HCT116 (cell line): ENCODE measurements around the gene HIP1R. TPM values are rescaled to one million over a fixed set of nuclear protein-coding genes. Genes with fewer than 3 reads are reported as not detected.

Experiments
- ATAC-seq: fragments of 200-7000 bp; cut with Tn5 transposase; 2 replicates; pipeline ENCODE4 v1.9.1; 2020; ENCODE audit warnings: mild to moderate bottlenecking, moderate library complexity
- BruUV-seq: library from RNA; stranded (reverse); fragments of 400-500 nt; replicated peaks from 2 replicates; lab custom pipeline; 2021; lab: Mats Ljungman, UMichigan
- CTCF ChIA-PET: fragments of 300-600 bp; sonication (Branson Sonifier 250); formaldehyde crosslinking; loops from one replicate; lab custom pipeline; 2021; ENCODE audit warnings: antibody characterized with exemption; lab: Charles Lee
- POLR2A ChIA-PET: fragments of 300-600, 350-600 bp; sonication (Branson Sonifier 250); formaldehyde crosslinking; loops from one replicate; lab custom pipeline; 2021; ENCODE audit warnings: antibody characterized with exemption; lab: Charles Lee
- RAD21 ChIA-PET, 2 experiments: fragments of 300-600 bp; sonication (Branson Sonifier 250); formaldehyde crosslinking; loops; one replicate each; lab custom pipeline; 2023; ENCODE audit warnings: low total read pairs in 2 of 2; ENCODE audit not compliant: uncharacterized antibody in 2 of 2, unreplicated experiment in 2 of 2, low non-redundant PET in 1 of 2; lab: Charles Lee
- DNase-seq: peaks from one replicate; pipeline ENCODE4 v3.0.0-alpha.2; 2010; ENCODE audit warnings: low read depth, low spot score
- H2AFZ ChIP-seq: fragments of 200-600 bp; shearing (Covaris generic), sonication (generic); 2 replicates; pipeline ENCODE4 v1.6.1; 2017; ENCODE audit warnings: low read depth, mixed run types, mixed read lengths, antibody characterized with exemption, low read length; ENCODE audit not compliant: poor library complexity, severe bottlenecking
- H3K27ac ChIP-seq: 2 replicates; pipeline ENCODE4 v1.5.1; 2012; ENCODE audit warnings: low read depth, low read length
- H3K27me3 ChIP-seq: fragments of 200-600 bp; sonication (generic); 2 replicates; pipeline ENCODE4 v1.6.1; 2016; ENCODE audit warnings: mixed run types, low read length, mixed read lengths; ENCODE audit not compliant: insufficient read depth
- H3K36me3 ChIP-seq, 2 experiments: fragments of 200-500 bp in 1 of 2; fragments of 200-600 bp in 1 of 2; sonication (Bioruptor generic) in 1 of 2; sonication (generic) in 1 of 2; 2 replicates each; pipeline versions ENCODE4 v1.5.1 to v1.6.1; 2014 to 2016; ENCODE audit warnings: low read length in 2 of 2, inconsistent platforms in 1 of 2, mixed read lengths in 1 of 2, mixed run types in 1 of 2; ENCODE audit not compliant: insufficient read depth in 2 of 2, control insufficient read depth in 1 of 2
- H3K4me1 ChIP-seq, 2 experiments: fragments of 200-600 bp in 1 of 2; sonication (generic) in 1 of 2; 2 replicates each; pipeline versions ENCODE4 v1.5.1 to v1.6.1; 2012 to 2017; ENCODE audit warnings: low read length in 2 of 2, inconsistent platforms in 1 of 2, mild to moderate bottlenecking in 1 of 2, mixed read lengths in 1 of 2, mixed run types in 1 of 2, moderate library complexity in 1 of 2; ENCODE audit not compliant: insufficient read depth in 2 of 2, control insufficient read depth in 1 of 2
- H3K4me2 ChIP-seq: fragments of 200-600 bp; sonication (generic); 2 replicates; pipeline ENCODE4 v1.6.1; 2017; ENCODE audit warnings: mixed run types, low read length, mixed read lengths
- H3K4me3 ChIP-seq, 2 experiments: fragments of 200-600 bp in 1 of 2; sonication (generic) in 1 of 2; replicated peaks in 1 of 2; 2 replicates each; pipeline ENCODE4 v1.5.1; 2011 to 2016; ENCODE audit warnings: low read length in 2 of 2, control low read depth in 1 of 2, low read depth in 1 of 2, mild to moderate bottlenecking in 1 of 2, mixed read lengths in 1 of 2, mixed run types in 1 of 2
- H3K79me2 ChIP-seq: fragments of 200-600 bp; sonication (generic); 2 replicates; pipeline ENCODE4 v1.6.1; 2017; ENCODE audit warnings: mild to moderate bottlenecking, mixed run types, low read length, moderate library complexity, mixed read lengths; ENCODE audit not compliant: insufficient read depth
- H3K9ac ChIP-seq: fragments of 200-600 bp; sonication (generic); 2 replicates; pipeline ENCODE4 v1.6.1; 2016; ENCODE audit warnings: low read length, mixed read lengths
- H3K9me2 ChIP-seq: fragments of 200-600 bp; sonication (generic), shearing (Covaris generic); 2 replicates; pipeline ENCODE4 v1.6.1; 2017; ENCODE audit warnings: mixed run types, mild to moderate bottlenecking, moderate library complexity; ENCODE audit not compliant: insufficient read depth
- H3K9me3 ChIP-seq, 2 experiments: fragments of 200-500 bp in 1 of 2; fragments of 200-600 bp in 1 of 2; sonication (Bioruptor generic) in 1 of 2; sonication (generic) in 1 of 2; 2 replicates each; pipeline ENCODE4 v1.6.1; 2014 to 2017; ENCODE audit warnings: low read length in 2 of 2, mixed read lengths in 2 of 2, inconsistent platforms in 1 of 2, low read depth in 1 of 2, mild to moderate bottlenecking in 1 of 2, mixed run types in 1 of 2, moderate library complexity in 1 of 2; ENCODE audit not compliant: control insufficient read depth in 1 of 2, insufficient read depth in 1 of 2
- H4K20me1 ChIP-seq: fragments of 200-600 bp; sonication (generic), shearing (Covaris generic); 2 replicates; pipeline ENCODE4 v1.6.1; 2017; ENCODE audit warnings: mixed run types, mild to moderate bottlenecking, moderate library complexity; ENCODE audit not compliant: insufficient read depth
- intact Hi-C: fragments of 100-400 bp; cut with micrococcal nuclease; formaldehyde crosslinking; loops from 2 replicates; pipeline ENCODE4 v1.10.0; 2022
- total RNA-seq: library from RNA; stranded (reverse); gene quantifications from one replicate; pipeline ENCODE4 v1.2.1, GENCODE V29; 2021; ENCODE audit not compliant: unreplicated experiment
- TF ChIP-seq, protein P1 (sequence below): IDR thresholded peaks from 2 replicates; pipeline ENCODE4 v1.6.1; 2012
- TF ChIP-seq, protein P2 (sequence below): IDR thresholded peaks from 2 replicates; pipeline ENCODE4 v1.6.1; 2012; ENCODE audit warnings: low read depth
- TF ChIP-seq, protein P3 (sequence below): IDR thresholded peaks from 2 replicates; pipeline ENCODE4 v1.6.1; 2012

The HIP1R gene
- total RNA-seq, 1 experiment from 2014 or later, result 57.8 TPM

DNA sequence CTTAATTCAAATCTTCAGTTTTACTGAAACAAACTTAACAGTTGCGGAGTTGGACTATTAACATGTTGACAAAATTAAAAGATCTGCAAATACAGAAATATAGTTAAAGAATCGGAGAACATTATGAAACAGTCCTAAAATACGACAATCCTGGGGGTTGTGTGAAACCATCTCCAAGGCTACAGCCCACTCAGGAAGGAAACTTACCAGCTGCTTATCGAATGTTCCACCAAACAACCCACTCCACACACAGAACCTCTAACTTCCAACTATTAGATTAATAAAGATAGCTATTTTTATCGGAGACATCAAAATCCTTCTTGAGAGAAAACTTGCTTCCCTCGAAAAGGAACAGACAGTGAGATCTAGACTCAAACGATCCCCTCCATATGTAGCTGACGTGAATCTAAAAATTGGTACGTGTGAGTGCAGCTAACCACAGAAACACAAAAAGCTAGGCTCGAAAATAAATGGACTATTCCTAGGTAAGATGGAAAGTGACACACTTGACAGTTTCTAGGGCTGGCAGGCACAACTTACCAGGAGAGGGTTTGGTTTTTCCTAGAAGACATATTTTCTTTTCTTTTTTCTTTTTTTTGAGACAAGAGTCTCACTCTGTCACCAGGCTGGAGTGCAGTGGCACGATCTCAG lies 47.8 kb downstream of the HIP1R start:
- Histone ChIP-seq H3K4me3 (no peak overlapping the region), H3K4me1 (peaks cover 25 to 64% of the 10 kb centered on the region in 2 experiments), H3K9me3 (no peaks in the 10 kb centered on the region), H3K9ac (no peak overlapping the region), H3K4me2 (no peak overlapping the region), H3K9me2 (no peaks in the 10 kb centered on the region), H2AFZ (no peak overlapping the region), H3K79me2 (peaks cover 99% of the 10 kb centered on the region), H4K20me1 (peaks cover 35% of the 10 kb centered on the region; the same call in 1 of the 2 replicates), H3K36me3 (no peaks in the 10 kb centered on the region; a peak in 1 of 4 replicates), H3K27ac (no peak overlapping the region), H3K27me3 (no peaks in the 10 kb centered on the region)
- TF ChIP-seq, protein P1, sequence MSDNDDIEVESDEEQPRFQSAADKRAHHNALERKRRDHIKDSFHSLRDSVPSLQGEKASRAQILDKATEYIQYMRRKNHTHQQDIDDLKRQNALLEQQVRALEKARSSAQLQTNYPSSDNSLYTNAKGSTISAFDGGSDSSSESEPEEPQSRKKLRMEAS, result no peak
- TF ChIP-seq, protein P2, sequence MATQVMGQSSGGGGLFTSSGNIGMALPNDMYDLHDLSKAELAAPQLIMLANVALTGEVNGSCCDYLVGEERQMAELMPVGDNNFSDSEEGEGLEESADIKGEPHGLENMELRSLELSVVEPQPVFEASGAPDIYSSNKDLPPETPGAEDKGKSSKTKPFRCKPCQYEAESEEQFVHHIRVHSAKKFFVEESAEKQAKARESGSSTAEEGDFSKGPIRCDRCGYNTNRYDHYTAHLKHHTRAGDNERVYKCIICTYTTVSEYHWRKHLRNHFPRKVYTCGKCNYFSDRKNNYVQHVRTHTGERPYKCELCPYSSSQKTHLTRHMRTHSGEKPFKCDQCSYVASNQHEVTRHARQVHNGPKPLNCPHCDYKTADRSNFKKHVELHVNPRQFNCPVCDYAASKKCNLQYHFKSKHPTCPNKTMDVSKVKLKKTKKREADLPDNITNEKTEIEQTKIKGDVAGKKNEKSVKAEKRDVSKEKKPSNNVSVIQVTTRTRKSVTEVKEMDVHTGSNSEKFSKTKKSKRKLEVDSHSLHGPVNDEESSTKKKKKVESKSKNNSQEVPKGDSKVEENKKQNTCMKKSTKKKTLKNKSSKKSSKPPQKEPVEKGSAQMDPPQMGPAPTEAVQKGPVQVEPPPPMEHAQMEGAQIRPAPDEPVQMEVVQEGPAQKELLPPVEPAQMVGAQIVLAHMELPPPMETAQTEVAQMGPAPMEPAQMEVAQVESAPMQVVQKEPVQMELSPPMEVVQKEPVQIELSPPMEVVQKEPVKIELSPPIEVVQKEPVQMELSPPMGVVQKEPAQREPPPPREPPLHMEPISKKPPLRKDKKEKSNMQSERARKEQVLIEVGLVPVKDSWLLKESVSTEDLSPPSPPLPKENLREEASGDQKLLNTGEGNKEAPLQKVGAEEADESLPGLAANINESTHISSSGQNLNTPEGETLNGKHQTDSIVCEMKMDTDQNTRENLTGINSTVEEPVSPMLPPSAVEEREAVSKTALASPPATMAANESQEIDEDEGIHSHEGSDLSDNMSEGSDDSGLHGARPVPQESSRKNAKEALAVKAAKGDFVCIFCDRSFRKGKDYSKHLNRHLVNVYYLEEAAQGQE, result no peak
- TF ChIP-seq, protein P3, sequence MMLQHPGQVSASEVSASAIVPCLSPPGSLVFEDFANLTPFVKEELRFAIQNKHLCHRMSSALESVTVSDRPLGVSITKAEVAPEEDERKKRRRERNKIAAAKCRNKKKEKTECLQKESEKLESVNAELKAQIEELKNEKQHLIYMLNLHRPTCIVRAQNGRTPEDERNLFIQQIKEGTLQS, result no peak
- ChIA-PET CTCF (interaction anchor here (1.5 kb wide), 1 partner anchor 67 kb away, joined by 4 read pairs; no protein-coding TSS in a partner anchor), RAD21 (no interaction called here), POLR2A (interaction anchor here (0.7 kb wide), 1 partner anchor 63 kb away, joined by 3 read pairs; no protein-coding TSS in a partner anchor)
- no TSS peak for BruUV-seq
- ATAC-seq (no peak), DNase-seq (no peak)
- intact Hi-C loops, result loop anchor here (5.0 kb wide), 1 partner anchor 354 kb away; no protein-coding TSS in a partner anchor
